Measurements from ENCODE around the gene LRRTM4.

Gene LRRTM4

GRCh38 chr2:77470096-77470495, 52.1 kb downstream of the LRRTM4 start:
- no peak for DNase-seq (ENCODE audit: low read depth)

DNA sequence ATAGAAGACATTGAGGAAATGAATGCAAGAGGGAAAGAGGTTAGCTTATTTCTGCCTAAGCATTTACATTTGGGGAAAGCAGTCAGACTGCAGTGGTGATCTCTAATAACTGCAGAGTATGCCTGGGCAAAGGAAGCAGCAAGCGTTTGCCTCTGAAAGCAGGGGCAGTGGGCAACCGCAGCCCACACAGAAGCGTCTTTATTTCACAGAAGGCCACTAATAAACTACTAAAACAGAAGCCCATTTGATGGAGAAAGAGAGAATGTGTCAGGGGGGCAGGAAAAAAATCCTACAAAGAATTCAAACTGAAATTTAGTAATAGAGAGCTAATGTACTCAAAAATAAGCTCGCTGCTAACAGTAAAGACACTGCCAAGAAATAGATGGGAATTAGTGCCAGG, 53.1 kb downstream of the LRRTM4 start:
- no peak for DNase-seq (ENCODE audit: low read depth)

DNA sequence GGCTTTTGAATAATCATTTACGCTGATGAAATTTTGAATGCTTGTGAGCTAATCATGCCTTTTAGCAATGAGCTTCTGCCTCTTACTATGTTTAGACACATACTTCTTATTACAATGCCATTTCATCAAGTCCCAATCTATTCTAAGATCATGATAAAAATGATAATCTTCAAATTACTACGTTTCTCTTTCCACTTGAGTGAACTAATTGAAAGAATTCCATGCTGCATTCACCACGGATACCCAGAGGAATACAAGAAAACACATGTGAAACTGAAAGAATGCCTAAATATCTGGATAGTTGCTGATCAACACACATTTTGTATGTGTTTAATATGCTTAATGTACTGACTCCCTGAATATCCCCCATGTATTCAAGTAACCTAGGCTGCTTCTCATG, 62.3 kb downstream of the LRRTM4 start:
- DNase-seq (ENCODE audit: low read depth) = no peak

GRCh38 chr2:77458216-77458615, 64.0 kb downstream of the LRRTM4 start:
- DNase-seq (ENCODE audit: low read depth) = no peak

- no peak for DNase-seq (ENCODE audit: low read depth)
These were observed 64.5 kb downstream of the LRRTM4 start for GRCh38 chr2:77457665-77458064.

DNA sequence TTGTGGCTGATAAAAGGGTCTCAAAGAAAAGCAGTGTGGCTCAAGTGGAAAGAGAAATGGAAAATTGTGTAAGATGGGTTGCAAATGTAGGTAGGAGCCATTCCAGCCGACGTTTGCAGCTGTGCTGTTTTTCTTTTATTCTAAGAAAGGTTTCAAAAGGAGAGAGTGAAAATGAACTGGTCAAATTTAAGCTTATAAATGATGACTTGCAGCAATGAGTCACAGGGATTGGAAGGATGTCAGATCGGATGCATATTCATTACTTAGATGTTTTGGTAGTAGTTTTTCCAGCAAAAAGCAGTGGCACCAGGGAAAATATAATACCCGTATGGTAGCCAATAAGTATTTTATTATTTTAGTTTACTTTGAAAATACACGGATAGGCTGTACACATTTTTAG, 79.1 kb downstream of the LRRTM4 start:
- DNase-seq (ENCODE audit: low read depth) = no peak

DNA sequence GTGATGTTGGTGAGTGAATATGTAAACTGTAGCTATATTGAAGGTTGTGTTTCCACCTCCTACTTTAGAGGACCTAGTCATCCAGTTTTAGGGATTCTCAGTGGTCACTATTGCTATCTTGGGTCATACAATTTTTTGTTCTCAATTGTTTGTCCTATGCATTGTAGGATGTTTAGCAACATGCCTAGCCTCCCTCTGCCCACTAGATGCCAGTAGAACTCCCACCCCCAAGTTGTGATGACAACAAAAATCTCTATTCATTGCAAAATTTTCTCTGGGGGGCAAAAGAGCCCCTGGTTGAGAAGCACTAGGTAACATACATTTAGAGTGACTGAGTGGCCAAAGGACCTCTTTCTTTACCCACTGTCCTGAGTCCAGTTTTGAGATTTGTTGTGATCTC, 87.3 kb downstream of the LRRTM4 start:
- no peak for DNase-seq (ENCODE audit: low read depth)

GRCh38 chr2:77428946-77429345, 93.2 kb downstream of the LRRTM4 start:
- DNase-seq (ENCODE audit: low read depth) = no peak

- no peak for DNase-seq (ENCODE audit: low read depth)
These were observed 100.2 kb downstream of the LRRTM4 start for GRCh38 chr2:77421971-77422370.

- DNase-seq (ENCODE audit: low read depth) = no peak
These were observed 103.6 kb downstream of the LRRTM4 start for GRCh38 chr2:77418537-77418936.

- no peak for DNase-seq (ENCODE audit: low read depth)
These were observed 118.0 kb downstream of the LRRTM4 start for GRCh38 chr2:77404189-77404588.

GRCh38 chr2:77398970-77399600, 123.1 kb downstream of the LRRTM4 start:
- DNase-seq (ENCODE audit: low read depth) = no peak

- DNase-seq (ENCODE audit: low read depth) = no peak
These were observed 124.4 kb downstream of the LRRTM4 start for GRCh38 chr2:77397763-77398162.

DNA sequence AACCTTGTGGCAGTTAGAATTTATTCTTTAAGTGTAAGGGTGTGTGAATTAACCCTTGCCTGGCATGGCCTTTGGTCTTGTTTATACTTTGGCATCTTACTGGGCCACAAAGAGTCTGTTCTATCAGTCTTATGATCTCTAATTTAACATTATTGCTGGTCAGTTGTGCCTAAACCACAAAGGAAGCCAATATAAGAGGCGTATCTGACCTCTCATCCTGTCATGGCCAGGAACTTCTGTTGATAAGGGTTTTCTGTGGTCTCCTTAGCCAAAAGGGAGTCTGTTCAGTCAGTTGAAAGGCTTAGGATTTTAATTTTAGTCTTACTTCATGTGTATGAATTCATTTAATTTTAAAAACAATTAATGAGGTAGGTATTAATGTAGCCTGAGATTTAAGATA, 127.2 kb downstream of the LRRTM4 start:
- DNase-seq (ENCODE audit: low read depth) = no peak

DNA sequence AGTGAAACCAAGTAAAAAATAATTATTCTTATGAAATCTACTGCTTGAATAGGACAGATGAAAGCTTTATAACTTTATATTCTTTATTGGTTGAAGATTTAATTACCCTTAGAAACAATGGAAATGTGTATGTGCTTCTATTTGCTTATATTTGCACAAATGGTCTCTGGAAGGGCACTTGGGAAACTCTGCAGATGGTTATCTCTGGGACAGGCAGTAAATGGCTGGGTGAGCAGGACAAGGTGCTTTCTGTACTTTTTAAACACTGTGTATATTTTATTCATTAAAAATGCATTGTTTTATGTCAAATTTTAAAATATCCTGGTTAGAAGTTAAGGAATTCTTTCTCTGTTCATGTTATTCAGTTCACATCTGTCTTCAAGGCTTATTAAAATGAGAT, 131.1 kb downstream of the LRRTM4 start:
- DNase-seq (ENCODE audit: low read depth) = no peak

DNA sequence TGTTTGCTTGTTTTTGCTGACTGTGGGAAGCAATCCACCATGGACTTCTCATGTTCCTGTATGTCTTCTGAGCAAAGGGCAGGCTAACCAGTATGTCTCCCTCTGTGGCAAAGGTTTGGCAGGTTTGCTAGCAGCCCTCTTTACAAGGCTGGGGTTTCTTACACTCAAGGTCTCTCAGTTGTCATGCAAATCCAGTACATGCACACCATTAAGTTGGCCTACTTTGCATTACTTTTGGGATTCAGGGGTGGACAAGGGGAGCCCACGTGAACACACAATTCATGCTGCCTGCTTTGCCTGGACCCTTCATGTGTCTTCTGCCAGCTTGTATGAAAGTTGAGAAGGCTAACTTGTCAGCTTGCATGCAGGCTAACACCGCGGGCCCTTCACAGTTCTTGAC, 134.9 kb downstream of the LRRTM4 start:
- DNase-seq (ENCODE audit: low read depth) = no peak

- DNase-seq (ENCODE audit: low read depth) = no peak
These were observed 149.5 kb downstream of the LRRTM4 start for GRCh38 chr2:77372636-77373035.

GRCh38 chr2:77370511-77370910, 151.7 kb downstream of the LRRTM4 start:
- no peak for DNase-seq (ENCODE audit: low read depth)

DNA sequence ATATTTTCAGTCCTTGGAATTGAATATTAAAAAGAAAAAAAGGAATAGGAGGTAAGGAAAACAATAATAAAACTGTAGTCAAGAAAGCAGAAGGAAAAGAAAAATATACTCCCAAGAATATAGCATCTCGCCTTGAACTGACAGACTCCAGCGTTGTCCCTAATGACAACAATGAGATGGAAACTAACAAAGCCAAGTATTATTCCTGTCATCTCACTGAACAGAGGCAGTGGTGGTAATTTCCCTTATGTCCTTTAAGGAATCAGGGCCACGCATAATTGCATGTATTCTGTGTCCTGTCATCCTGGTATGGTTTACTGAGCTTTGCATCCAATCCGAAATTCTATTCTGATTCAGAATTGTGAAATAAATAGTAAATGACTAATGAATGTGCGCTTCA, 158.9 kb downstream of the LRRTM4 start:
- no peak for DNase-seq (ENCODE audit: low read depth)

DNA sequence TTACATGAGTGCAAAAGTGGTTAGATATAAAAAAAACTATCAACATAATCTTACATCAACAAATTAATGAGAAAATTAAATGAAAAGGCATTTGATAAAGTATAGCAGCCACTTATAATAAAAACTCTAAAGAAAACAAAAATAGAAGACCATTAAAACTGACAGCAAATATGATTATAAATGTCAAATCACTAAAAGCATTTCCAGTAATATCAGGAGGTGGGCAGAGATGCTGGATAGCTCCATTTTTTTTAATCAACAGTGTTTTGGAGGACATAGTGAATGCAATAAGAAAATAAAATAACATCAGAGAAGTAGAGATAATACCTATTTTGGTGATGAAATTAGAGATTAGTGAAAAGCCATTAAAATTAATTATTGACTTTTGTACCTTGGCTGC, 173.4 kb downstream of the LRRTM4 start:
- DNase-seq (ENCODE audit: low read depth) = no peak

- DNase-seq (ENCODE audit: low read depth) = no peak
These were observed 186.2 kb downstream of the LRRTM4 start for GRCh38 chr2:77336013-77336412.

DNA sequence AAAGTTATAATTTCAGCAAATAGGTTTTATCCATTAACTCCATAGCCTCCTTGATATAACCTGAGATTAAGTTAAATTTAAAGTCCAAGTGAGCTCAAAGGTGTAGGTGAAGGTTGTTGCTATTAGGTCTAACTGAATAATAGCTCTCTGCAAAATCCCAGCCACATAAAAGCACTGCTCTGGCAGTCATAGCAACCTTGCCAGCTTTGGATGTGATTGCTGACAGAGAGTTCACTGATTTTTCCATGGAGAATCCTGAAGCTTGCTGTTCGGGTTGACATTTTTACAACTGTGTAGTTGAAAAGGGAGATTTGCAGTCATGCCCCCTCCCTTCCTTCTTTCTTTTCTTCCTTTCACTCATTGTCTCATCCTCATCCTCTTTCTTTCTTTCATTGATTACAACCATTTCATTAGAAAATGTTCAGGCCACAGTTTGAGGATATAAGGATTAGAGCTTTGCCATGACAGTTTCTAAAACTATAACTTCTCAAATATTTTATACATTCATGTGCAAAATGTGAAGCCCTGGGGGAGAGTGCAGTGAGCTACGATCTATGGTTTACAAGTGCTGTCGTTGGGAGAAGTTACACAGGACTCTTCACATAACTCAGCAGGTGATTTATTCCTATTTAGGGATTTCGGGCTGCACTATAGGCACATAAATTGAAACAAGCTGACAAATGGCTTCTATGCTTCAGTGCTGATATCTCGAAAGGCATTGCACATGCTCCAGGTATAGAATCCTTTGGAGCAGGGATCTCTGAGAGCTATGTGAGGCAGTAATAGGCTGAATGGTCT, 193.8 kb downstream of the LRRTM4 start:
- DNase-seq (ENCODE audit: low read depth) = no peak

GRCh38 chr2:77325395-77325794, 196.8 kb downstream of the LRRTM4 start:
- DNase-seq (ENCODE audit: low read depth) = no peak

DNA sequence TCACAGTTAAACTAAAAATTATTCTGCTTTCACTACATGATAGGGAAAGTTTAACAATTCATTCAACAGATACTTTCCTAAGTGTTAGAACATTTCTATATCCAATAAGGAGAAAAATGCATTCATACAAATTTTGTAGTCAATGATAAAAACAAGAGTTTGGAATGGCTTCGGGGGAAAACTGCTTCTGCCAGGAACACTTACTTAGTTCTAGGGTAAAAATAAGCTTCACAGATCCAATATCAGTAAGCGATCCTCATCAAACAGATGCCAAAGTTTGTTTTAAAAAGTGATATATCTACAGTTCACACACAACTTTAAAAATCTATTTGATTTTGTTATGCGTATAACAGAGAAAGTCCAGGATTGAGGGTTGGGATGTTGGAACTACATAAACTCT, 199.7 kb downstream of the LRRTM4 start:
- DNase-seq (ENCODE audit: low read depth) = no peak

Measured in activated T-helper 9 cell treated with anti-CD3 and anti-CD28 coated beads, Interleukin-2, amount 50 U/mL, for 16 hours (primary cell).